Measurements from ENCODE around the gene CDC73. TPM values are rescaled to one million over a fixed set of nuclear protein-coding genes. Genes with fewer than 3 reads are reported as not detected.

Gene CDC73
- total and polyA plus RNA-seq, 10 of the 15 experiments (the other 5 are each of a cell fraction or from before 2014, with no cell fraction given), result 10.6 to 43.4 (median 21.7) TPM

- 0 out of 2 replicates have a peak, but pooled peaks cover 3% of the 10 kb centered on the region for H3K4me1 ChIP-seq (ENCODE audit: control insufficient read depth, insufficient read depth, low read length)
- no peaks in the 10 kb centered on the region for H3K79me2 ChIP-seq (ENCODE audit: control insufficient read depth, insufficient read depth, low read length)
- H3K4me3 ChIP-seq, result no peak overlapping the region
- WGBS (ENCODE audit: insufficient coverage, insufficient replicate concordance, low lambda C conversion rate, missing lambda C conversion rate), result 85% methylated on average over 9 of the region's 9 CpGs
- no peak overlapping the region for H2AFZ ChIP-seq (ENCODE audit: control insufficient read depth, low read depth, low read length)
- no peak overlapping the region for H3K27ac ChIP-seq (ENCODE audit: control insufficient read depth, insufficient read depth)
- SMC1A ChIA-PET (ENCODE audit: uncharacterized antibody, unreplicated experiment), result interaction anchor here (1.0 to 1.3 kb wide), 2 partner anchors 9 to 639 kb away, joined by 3 to 4 read pairs; no protein-coding TSS in a partner anchor
- no peak overlapping the region for H3K9ac ChIP-seq (ENCODE audit: control insufficient read depth, insufficient read depth, low read length)
- no peak overlapping the region for H3K4me2 ChIP-seq (ENCODE audit: control insufficient read depth, insufficient read depth)
- CTCF ChIA-PET, result no interaction called here
- no peaks in the 10 kb centered on the region for H4K20me1 ChIP-seq (ENCODE audit: control insufficient read depth, insufficient read depth)
- RAD21 ChIA-PET (ENCODE audit: unreplicated experiment), result no interaction called here
- FAIRE-seq (no peak), ATAC-seq (no peak), DNase-seq (ENCODE audit: low read depth, low spot score) (no peak)
- intact Hi-C loops (cut with micrococcal nuclease; ENCODE audit: unreplicated experiment) (no loop called here), in situ Hi-C loops (cut with MboI) (no loop called here)
- BruUV-seq (replicated peaks), result no TSS peak
- POLR2A ChIA-PET, result no interaction called here
- H3K27me3 ChIP-seq (replicated peaks in 1 of 2; ENCODE audit: control insufficient read depth in 2 of 2, insufficient read depth in 2 of 2, low read length in 1 of 2), result no peaks in the 10 kb centered on the region
- H3K36me3 ChIP-seq (ENCODE audit: control insufficient read depth in 2 of 2, insufficient read depth in 2 of 2, low read length in 1 of 2), result no peaks in the 10 kb centered on the region
- H3K9me3 ChIP-seq (replicated peaks; ENCODE audit: control insufficient read depth, insufficient read depth, low read length), result no peaks in the 10 kb centered on the region
- no peak for TF ChIP-seq CBX5 (IDR thresholded peaks at IDR 0.05; ENCODE audit: low read depth)
- no peak for TF ChIP-seq TCF3 (IDR thresholded peaks at IDR 0.05; ENCODE audit: borderline replicate concordance, insufficient read depth, low read depth, low read length)
- TF ChIP-seq POLR2AphosphoS2 (IDR thresholded peaks at IDR 0.05; ENCODE audit: low read depth, low read length), result no peak
- no peak for TF ChIP-seq BCLAF1 (IDR thresholded peaks at IDR 0.05)
- TF ChIP-seq FOS (IDR thresholded peaks at IDR 0.05; ENCODE audit: borderline replicate concordance, extremely low read depth, insufficient read length), result no peak
- TF ChIP-seq, protein P1, sequence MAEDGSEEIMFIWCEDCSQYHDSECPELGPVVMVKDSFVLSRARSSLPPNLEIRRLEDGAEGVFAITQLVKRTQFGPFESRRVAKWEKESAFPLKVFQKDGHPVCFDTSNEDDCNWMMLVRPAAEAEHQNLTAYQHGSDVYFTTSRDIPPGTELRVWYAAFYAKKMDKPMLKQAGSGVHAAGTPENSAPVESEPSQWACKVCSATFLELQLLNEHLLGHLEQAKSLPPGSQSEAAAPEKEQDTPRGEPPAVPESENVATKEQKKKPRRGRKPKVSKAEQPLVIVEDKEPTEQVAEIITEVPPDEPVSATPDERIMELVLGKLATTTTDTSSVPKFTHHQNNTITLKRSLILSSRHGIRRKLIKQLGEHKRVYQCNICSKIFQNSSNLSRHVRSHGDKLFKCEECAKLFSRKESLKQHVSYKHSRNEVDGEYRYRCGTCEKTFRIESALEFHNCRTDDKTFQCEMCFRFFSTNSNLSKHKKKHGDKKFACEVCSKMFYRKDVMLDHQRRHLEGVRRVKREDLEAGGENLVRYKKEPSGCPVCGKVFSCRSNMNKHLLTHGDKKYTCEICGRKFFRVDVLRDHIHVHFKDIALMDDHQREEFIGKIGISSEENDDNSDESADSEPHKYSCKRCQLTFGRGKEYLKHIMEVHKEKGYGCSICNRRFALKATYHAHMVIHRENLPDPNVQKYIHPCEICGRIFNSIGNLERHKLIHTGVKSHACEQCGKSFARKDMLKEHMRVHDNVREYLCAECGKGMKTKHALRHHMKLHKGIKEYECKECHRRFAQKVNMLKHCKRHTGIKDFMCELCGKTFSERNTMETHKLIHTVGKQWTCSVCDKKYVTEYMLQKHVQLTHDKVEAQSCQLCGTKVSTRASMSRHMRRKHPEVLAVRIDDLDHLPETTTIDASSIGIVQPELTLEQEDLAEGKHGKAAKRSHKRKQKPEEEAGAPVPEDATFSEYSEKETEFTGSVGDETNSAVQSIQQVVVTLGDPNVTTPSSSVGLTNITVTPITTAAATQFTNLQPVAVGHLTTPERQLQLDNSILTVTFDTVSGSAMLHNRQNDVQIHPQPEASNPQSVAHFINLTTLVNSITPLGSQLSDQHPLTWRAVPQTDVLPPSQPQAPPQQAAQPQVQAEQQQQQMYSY (CRISPR knock-in tag; IDR thresholded peaks at IDR 0.05), result no peak
- TF ChIP-seq NFYA (IDR thresholded peaks at IDR 0.05; ENCODE audit: borderline replicate concordance, low read depth, low read length), result no peak
- TF ChIP-seq NBN (IDR thresholded peaks at IDR 0.05), result no peak
- TF ChIP-seq, protein P2, sequence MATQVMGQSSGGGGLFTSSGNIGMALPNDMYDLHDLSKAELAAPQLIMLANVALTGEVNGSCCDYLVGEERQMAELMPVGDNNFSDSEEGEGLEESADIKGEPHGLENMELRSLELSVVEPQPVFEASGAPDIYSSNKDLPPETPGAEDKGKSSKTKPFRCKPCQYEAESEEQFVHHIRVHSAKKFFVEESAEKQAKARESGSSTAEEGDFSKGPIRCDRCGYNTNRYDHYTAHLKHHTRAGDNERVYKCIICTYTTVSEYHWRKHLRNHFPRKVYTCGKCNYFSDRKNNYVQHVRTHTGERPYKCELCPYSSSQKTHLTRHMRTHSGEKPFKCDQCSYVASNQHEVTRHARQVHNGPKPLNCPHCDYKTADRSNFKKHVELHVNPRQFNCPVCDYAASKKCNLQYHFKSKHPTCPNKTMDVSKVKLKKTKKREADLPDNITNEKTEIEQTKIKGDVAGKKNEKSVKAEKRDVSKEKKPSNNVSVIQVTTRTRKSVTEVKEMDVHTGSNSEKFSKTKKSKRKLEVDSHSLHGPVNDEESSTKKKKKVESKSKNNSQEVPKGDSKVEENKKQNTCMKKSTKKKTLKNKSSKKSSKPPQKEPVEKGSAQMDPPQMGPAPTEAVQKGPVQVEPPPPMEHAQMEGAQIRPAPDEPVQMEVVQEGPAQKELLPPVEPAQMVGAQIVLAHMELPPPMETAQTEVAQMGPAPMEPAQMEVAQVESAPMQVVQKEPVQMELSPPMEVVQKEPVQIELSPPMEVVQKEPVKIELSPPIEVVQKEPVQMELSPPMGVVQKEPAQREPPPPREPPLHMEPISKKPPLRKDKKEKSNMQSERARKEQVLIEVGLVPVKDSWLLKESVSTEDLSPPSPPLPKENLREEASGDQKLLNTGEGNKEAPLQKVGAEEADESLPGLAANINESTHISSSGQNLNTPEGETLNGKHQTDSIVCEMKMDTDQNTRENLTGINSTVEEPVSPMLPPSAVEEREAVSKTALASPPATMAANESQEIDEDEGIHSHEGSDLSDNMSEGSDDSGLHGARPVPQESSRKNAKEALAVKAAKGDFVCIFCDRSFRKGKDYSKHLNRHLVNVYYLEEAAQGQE (IDR thresholded peaks at IDR 0.05; ENCODE audit: low read depth, low read length), result no peak
- no peak for TF ChIP-seq SIX5 (IDR thresholded peaks at IDR 0.05; ENCODE audit: low read depth, low read length, severe bottlenecking)
- TF ChIP-seq CHD1 (IDR thresholded peaks at IDR 0.05; ENCODE audit: low read depth, low read length), result no peak
- no peak for TF ChIP-seq SPI1 (IDR thresholded peaks at IDR 0.05; ENCODE audit: borderline replicate concordance, insufficient read depth, low read depth, low read length)
- no peak for TF ChIP-seq NR2F1 (conservative IDR thresholded peaks at IDR 0.05)
- no peak for TF ChIP-seq SMC3 (IDR thresholded peaks at IDR 0.05; ENCODE audit: borderline replicate concordance, low read length)
Observed at GRCh38 chr1:193113258-193113991, 8.4 kb upstream of the CDC73 start.
